A204.1 (cell line): Measurements from ENCODE around the gene FKBP1B.
"Not testable (repeated sequence)": the region's sequence is repeated elsewhere in the genome, so short reads cannot be mapped to it uniquely, and the experiment has no call there.

ENCODE experiments used
- FAIRE-seq: peaks from 2 replicates; lab custom pipeline; 2012; peaks lifted over from hg19 to GRCh38; lab: Jason Lieb, UNC

FKBP1B gene

DNA sequence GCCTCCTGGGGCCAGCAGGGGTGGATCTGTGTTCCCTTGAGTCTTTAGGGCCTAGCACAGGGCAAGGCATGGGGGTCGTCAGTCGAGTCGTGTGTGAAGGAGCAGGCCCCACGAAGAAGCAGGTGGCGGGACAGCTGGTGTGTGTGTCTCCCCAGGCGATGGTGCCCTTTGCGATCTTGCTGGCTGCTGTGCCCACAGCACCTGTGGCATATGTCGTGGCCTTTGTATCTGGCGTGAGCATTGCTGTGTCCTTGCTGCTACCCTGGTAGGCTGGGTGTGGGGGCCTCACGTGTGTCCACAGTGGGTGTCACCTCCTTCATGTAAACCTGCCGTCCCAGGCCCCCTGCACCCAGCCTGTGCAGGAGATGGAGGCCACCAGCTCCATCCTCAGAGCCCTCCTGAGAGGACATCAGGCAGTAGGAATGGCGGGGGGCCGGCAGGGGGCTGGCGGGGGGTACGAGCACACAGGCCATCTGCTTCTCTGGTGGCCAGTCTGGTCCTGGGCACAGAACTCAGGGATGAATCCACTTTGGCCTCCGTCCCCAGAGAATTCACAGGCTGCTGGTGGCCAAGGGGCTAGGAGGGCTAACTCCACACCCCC lies 26.5 kb upstream of the FKBP1B start:
- no peak for FAIRE-seq

DNA sequence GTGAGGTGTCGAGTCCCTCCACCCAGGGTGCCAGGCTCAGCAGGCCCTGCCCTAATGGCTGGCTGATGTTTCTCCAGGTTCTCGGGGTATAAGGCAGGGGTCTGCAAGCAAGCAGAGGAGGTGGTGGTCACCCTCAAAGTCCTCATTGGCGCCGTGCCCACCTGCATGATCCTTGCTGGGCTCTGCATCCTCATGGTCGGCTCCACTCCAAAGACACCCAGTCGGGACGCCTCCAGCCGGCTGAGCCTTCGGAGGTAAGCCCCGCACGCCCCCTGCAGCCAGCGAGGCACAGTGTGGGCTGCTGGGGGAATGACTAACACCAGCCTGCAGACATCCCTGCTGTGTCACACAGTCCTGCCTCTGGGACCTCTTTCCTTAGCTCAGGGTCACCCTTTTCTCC lies 25.5 kb upstream of the FKBP1B start:
- FAIRE-seq: no peak

DNA sequence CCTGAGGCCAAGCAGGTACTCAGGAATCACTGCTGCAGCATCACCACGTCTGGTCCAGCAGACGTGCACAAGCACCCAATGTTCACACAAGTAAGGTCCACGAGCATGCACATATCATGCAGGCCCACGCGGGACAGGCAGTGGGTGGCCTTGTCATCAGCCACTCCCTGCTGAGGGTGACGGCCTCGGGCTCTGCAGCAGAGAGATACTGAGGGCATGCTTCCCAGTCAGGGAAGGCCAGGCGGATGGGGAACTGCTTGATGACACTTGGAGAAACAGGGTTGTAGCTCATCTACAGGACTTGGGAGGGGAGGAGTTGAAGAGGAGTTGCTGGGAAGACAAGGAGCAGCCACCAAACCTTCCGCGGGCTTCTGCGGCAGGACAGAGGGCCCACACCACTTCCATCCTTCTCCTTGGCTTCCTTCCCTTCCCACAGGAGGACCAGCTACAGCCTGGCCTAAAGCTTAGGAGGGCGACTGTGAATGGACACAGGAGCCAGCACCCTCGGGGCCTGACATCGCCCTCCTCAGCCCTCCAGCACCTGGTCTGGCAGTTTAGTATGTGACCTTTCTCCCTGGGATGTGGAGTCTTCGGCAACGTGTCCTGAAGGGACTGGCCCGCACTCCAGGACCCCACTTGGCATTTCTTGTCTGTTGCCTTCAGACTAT lies 24.4 kb upstream of the FKBP1B start:
- no peak for FAIRE-seq

DNA sequence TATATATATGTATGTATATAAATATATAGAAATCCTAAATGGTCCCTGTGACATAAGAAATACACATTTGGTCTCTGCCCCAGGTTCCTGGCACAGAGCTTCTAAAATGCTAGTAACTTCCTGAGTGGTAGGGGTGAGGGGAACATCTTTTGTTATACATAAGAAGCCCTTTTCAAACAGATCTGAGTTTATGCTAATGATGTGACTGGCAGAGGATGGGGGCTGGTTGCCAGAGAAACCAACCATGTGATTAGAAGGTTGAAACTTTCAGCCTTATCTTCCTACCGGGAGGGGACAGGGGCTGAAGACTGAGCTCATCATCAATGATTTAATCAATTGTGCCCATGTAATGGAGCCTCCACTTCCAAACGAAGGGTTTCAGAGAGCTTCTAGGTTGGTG lies 23.3 kb upstream of the FKBP1B start:
- no peak for FAIRE-seq

DNA sequence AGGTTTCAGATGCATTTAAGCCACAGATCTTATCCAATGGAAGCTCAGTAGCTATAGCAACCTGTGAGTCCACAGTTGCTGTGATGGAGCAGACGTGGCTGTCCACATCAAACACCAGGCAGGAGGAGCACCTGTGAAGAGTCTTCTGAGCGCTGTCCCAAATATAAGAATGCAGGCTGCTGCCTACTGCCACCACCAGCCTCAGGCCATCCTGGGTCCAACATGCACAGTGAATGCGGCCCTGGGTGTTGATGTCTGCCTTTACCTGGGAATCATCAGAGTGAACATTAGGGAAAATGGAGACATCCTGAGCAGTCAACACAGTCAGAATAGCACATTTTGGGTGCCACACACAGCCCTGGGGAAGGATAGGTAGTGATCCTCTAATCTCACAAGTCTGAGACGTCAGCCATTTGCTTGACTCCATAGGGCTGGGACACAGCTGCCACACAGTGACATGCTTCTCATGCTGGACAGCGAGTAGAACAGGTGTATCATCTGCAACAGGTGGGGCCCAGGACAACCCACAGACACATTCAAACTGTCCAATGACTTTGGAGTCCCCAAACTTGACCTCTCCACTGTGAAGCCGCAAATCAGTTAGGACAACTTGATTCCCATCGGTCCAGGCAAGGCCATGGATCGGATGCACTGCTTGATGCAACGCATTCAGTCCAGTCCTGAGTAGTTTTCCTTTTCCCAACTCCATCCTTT lies 10.6 kb upstream of the FKBP1B start:
- no peak for FAIRE-seq

DNA sequence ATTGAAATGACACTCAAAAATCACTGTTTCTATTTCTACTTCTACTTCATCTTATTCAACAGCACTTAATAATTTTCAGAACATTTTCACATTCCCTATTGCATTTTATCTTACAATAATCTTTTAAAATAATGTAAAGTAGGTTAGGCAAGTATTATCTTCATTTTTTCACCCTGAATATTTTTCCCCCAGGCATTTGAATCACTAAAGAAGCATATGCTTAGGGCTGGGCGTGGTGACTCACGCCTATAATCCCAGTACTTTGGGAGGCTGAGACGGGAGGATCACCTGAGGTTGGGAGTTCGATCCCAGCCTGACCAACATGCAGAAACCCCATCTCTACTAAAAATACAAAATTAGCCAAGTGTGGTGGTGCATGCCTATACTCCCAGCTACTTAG lies 9.0 kb upstream of the FKBP1B start:
- FAIRE-seq: no peak

DNA sequence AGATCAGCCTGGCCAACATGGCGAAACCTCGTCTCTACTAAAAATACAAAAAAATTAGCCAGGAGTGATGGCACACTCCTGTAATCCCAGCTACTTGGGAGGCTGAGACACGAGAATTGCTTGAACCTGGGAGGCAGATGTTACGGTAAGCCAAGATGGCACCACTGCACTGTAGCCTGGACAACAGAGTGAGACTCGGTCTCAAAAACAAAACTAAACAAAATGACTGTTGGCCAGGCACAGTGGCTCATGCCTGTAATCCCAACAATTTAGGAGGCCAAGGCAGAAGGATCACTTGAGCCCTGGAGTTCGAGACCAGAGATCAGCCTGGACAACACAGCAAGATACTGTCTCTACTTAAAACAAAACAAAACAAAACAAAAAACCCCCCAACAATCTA lies 6.4 kb upstream of the FKBP1B start:
- FAIRE-seq: not testable (repeated sequence)

DNA sequence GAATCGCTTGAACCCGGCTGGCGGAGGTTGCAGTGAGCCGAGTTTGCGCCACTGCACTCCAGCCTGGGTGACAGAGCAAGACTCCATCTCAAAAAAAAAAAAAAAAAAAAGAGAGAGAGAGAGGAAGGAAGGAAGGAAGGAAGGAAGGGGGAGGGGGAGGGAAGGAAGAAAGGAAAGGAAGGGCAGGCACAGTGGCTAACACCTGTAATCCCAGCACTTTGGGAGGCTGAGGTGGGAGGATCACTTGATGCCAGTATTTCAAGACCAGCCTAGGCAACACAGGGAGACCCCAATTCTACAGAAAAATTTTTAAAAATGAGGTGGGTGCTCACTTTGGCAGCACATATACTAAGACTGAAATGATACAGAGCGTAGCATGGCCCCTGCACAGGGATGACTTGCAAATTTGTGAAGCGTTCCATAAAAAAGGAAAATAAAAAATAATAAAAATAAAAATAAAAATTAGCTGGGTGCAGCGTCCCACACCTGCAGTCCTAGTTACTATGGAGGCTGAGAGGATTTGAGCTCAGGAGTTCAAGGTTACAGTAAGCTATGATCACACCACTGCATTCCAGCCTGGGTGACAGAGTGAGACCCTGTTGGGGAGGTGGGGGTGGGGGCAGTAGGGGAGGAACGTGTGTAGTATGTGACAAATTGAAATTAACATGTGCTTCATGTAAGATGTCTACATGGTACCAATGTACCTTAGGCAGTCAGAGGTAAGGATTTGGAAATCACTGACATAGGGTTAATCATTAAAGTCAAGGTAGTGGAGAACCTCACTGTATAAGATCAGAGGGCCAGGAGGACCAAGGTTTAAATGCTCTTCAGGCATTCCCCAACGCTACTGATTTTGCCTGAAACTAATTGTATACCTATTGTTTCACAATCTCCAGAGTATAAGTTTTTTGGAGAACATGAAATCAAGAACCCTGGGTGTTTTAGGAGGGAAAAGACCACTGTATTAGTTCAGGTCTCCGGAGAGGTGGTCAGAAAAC lies 3.7 kb upstream of the FKBP1B start:
- FAIRE-seq: no peak

DNA sequence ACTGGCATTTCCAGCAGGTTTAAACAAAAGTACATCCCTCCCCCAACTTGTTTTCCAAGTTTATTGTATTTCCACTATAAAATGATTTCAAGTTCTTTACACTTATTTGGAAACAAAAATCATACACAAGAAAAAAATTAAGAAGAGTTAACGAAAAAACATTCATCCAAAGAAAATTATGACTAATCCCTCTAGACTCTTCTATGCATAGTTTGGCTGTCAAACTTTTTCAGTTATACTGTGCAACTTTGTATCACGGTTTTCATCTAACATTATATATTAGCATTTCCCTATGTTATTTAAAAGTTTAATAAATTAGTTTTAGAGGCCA lies 3.0 kb upstream of the FKBP1B start:
- FAIRE-seq: no peak

DNA sequence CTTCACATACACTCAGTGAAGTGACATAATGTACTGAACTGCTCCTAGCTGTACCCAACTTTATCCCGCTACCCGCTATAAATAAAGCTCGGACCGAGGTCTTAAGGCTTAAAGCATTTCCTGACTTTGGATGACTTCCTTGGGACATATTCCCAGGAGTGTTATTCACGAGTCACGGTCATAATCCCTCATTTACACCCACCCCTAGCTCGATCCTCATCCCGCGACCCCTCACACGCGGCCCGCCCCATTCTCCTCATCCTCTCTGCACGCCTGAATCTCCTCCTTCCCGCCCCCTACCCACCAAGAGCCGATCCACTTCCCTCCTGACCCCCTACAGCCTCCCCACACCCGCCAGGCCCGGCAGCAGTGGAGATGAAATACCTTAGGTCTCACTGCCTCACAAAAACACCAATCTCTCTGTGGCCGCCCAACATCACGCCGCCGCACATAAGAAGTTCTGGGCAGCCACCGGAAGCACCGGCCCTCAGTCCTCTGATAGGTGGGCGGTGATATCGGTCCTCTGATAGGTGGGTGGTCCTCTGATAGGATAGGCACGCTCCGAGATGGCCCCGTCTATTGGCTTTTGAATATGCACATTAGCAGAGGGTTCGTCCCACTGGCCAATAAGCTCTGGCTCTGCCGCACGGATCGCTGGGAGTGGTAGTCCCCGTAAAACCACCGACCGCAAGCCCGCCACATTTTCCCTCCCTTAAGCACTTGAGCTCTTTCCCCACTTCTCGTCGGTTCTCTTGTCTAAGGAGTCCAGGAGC lies 2.4 kb upstream of the FKBP1B start, which contains the start of gene WDCP:
TSS of gene WDCP (minus strand) at position 462 of the 773 bp plus-strand sequence. CDS start 7,897 bp downstream, outside the sequence.
- FAIRE-seq: peak; percentile 97

DNA sequence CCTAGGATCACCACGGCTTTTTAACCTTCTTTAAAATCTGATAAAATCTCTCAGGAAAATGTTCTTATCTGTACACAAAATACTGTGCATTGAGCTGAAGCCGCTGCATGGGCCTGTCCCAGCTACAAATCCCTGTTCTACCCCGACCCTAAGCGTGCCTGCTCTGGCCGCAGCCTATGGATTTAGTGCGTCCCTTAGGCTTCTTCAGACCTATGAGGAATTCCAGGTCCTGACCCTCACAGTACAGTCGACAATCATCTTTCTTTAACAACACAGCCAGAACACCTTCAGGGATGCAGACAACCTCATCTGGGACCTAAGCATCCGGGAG lies 1.9 kb upstream of the FKBP1B start:
- no peak for FAIRE-seq

DNA sequence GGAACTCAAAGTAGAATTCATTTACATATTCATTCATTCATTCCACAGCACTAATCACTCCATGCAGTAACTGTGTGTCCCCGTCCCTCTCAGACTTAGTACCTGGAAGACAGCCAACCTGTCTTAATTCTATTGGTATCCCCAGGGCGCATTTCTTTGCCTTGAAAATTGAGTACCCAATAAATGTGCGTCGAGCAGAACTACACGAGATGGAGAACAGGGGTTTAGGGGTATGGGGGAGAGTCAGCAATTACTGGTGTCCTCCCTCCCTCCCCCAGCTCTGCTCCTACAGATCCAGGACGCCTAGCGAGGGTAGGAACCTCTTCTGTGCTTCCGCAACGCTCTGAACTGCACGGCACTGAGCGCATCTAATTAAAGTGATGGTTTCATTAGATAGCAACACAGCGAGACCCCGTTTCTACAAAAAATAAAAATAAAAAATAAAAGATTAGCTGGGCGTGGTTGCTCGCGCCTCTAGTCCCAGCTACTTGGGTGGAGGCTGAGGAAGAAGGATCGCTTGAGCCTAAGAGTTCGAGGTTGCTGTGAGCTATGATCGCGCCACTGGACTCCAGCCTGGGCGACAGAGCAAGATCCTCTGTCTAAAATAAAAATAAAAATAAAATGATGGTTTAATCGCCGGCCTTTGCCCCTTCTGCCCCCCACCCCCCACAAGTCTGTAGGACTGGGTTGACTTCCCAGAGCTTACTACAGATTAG lies 614 bp upstream of the FKBP1B start:
- FAIRE-seq: no peak

DNA sequence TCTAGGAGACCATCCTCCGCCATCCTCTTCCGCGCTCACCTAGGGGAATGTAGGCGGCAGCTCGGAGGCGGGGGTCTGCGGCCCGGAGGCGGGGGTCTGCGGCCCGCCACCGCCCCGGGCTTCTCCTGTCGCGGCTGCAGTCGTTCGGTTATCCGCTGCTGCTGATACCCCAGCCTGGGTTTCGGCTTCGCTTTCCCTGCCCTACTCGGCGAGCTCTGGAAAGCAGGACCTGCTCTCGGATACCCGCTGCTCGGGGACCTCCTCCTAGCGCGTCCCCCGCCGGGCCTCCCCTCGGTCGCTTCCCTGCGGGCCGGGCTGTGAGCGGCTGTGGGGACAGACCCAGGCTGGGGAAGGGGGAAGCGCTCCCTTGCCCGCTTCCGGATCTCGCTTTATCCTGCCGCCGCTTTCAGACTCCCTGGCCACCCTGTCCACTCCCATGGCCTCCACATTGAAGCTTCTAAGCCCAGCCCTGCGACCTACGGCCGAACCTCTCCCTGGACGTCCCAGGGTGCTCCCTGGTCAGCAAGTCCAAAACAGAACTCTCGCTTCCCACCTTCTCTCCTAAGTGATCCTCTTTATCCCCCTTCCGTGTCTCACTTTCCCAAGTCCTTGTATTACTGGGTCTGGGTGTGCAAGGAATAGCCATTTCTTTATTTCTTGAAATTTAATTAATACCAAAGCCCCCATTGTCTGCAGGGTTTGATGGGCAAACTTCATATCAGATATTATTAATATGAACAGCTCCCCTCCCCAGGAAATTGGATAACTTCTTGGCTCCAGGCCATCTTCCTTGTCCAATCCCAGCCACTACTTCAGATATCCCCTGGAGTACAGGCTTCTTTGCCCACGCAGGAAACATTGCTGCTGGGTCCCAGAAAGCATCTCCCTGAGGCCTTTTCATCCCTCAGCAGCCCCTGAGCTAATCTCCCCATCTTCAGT lies 769 bp downstream of the FKBP1B start:
- no peak for FAIRE-seq

DNA sequence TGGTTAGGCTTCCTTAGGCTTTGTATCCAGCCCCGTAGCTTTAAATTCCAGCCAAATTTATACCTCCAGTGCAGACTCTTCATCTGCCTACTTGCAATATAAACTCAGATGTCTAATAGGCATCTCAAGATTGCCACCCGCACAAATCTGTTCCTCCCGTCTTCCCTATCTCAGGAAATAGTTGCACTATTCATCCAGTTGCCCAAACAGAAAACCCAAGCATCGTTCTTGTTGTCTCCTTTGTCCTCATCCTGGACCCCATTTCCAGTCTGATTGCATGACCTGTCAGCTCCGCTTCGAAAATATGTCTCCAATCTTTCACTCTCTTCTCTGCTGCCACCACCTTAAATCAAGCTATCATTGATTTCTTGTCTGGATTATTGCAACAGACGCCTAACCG lies 2.3 kb downstream of the FKBP1B start:
- no peak for FAIRE-seq

DNA sequence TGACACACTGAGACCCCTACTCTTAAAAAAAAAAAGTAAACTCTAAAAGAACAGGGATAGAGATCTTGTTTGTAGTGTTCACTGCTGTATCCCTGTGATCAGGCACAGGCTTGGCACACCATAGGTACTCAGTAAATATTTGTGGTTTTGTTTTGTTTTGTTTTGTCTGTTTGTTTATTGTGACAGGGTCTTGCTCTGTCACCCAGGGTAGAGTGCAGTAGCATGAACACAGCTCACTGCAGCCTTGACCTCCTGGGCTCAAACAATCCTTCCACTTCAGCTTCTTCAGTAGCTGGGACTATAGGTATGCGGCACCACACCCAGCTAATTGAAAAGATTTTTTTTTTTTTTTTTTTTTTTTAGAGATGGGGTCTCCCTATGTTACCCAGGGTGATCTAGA lies 3.4 kb downstream of the FKBP1B start:
- no peak for FAIRE-seq

DNA sequence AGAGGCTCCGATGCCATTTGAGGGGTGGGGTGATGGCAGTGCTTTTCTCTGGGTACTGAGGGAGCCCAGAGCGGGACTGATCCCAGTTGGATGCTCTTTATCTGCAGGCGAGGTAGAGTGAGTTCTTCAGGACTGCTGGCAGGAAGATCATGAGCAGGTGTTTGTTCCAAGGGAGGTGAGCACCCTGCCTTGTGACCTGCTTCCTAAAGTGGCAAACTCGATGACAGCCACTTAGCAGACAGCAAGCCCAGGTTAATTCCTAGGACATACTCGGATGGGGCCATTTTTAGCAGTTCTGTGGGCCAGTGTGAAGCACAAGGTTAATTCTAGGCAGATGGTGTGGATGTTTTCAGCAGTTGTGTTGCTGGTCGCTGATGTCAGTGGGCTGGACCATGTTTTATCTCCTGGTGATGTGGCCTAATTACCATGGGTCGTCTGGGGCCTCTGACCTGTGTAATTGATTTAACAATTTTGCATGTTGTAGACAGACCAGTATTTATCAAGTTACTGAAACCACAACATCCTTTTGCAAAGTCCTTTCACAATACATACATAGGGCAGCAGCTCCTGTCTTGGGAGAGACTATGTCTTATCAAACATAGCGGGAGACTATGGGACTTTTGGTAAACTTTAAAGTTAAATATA lies 4.9 kb downstream of the FKBP1B start:
- no peak for FAIRE-seq

DNA sequence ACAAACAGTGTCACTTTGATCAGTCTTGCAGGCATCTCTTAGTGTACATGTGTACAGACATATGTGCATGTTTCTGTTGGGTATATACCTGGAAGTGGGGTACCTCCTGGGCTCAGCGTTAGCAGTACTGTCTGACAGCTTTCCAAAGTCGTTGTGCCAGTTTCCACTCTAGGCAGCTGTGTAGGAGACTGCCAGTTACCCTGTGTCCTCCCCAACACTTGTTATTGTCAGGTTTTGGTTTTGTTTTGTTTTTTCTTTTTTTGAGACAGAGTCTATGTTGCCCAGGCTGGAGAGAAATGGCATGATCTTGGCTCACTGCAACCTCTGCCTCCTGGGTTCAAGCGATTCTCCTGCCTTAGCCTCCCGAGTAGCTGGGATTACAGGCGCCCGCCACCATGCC lies 6.2 kb downstream of the FKBP1B start:
- no peak for FAIRE-seq

DNA sequence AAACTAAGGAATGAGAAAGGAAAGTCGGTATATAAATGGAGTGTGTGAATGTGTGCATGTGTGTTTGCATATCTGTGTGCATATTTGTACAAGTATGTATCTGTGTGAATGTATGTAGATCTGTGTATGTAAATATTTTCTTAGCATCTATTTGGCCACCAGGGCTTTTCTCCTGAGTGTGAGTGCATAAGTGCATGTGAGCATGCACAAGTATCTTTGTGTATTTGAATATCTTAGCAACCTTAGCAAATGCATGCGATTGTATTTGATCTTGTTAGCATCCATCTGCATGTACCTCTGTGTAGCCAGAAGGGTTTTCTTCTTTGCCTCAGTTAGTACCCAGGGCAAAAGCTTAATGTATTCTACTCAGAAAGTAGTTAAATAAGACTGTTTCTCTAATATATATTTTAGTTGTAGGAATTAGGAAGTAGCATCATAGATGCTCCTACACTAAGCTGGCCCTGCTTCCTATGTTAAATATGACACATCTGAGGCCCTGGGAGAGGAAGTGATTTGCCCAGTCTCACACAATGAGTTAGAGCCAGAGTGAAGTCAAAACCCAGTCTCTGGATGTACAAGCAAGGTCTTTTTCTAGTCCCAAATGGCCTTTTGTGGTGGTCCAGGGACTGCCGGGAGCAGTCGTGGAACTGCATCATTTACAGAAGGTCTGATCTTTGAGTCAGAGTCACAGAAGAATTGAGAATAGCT lies 9.2 kb downstream of the FKBP1B start:
- FAIRE-seq: no peak

DNA sequence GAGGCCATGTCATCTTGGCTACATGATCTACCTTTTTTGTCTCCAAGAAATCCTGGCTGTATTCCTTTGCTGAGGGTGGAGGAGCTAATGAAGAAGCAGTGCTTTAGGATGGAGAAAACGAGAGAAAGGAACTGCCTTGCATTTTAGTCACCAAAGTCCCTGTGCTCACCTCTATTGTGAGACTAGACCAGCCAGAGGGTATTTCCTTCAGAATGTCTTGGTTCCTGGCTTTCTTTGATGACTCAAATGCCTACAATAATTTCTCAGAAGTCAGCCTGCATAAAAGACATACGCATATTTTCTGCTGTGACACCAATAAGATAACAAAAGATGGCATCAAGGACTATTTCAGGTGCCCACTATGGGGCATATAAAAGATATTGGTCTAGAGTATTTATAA lies 15.8 kb downstream of the FKBP1B start:
- FAIRE-seq: no peak
